Measurements from ENCODE around the gene RILPL1. TPM values are rescaled to one million over a fixed set of nuclear protein-coding genes. Genes with fewer than 3 reads are reported as not detected.
"Not testable (repeated sequence)": the region's sequence is repeated elsewhere in the genome, so short reads cannot be mapped to it uniquely, and the experiment has no call there.

RILPL1 gene
- total and polyA plus RNA-seq, 2 of the 4 experiments (the other 2 are of a cell fraction): 11.1 to 19.8 TPM

GRCh38 chr12:123554843-123555242 is 21.3 kb upstream of the RILPL1 start:
- H2AFZ ChIP-seq (replicated peaks; ENCODE audit: low read length, poor library complexity); H2BK15ac ChIP-seq (ENCODE audit: low read depth, low read length); H2BK5ac ChIP-seq (ENCODE audit: low read depth, low read length, poor library complexity, severe bottlenecking); H4K91ac ChIP-seq (ENCODE audit: insufficient read depth, low read depth, low read length); POLR2A ChIA-PET (ENCODE audit: unreplicated experiment); dilution Hi-C loops (cut with HindIII; ENCODE audit: low sequenced_read_pairs, unreplicated experiment); H2AK5ac ChIP-seq (ENCODE audit: low read depth, low read length); H3K9me1 ChIP-seq (ENCODE audit: insufficient read depth, low read length); intact Hi-C loops (cut with micrococcal nuclease); H3K14ac ChIP-seq (replicated peaks; ENCODE audit: low read depth, low read length); H4K8ac ChIP-seq (ENCODE audit: low read depth in 2 of 2, low read length in 2 of 2); CTCF ChIA-PET; H3K27ac ChIP-seq (ENCODE audit: insufficient read depth, low read length); H2BK120ac ChIP-seq (ENCODE audit: low read depth, low read length); H3K56ac ChIP-seq (ENCODE audit: extremely low read depth, insufficient read depth, low read length); H3K4me2 ChIP-seq (ENCODE audit: low read depth, low read length); H3K36me3 ChIP-seq (ENCODE audit: control insufficient read depth, insufficient read depth, low read length); H3K9ac ChIP-seq (ENCODE audit: low read depth, low read length); H3K18ac ChIP-seq (ENCODE audit: low read depth, low read length); H3K4me3 ChIP-seq (ENCODE audit: insufficient read depth, low read depth, low read length); BruUV-seq (replicated peaks); H4K20me1 ChIP-seq (ENCODE audit: insufficient read depth, low read length); H3K23ac ChIP-seq (ENCODE audit: low read depth, low read length); H3K4ac ChIP-seq (ENCODE audit: low read depth, low read length); in situ Hi-C loops (cut with MboI; ENCODE audit: low sequenced_read_pairs); DNase-seq; H3K79me1 ChIP-seq (ENCODE audit: low read depth in 1 of 2, low read length in 2 of 2); H4K5ac ChIP-seq (ENCODE audit: low read depth, low read length); H2BK20ac ChIP-seq (ENCODE audit: low read depth, low read length); ATAC-seq (ENCODE audit: low read depth); H2AK9ac ChIP-seq (replicated peaks; ENCODE audit: low read depth, low read length, poor library complexity); H3K9me3 ChIP-seq (ENCODE audit: control insufficient read depth, insufficient read depth, low read length); H3K4me1 ChIP-seq (ENCODE audit: control insufficient read depth, insufficient read depth, low read length): not testable (repeated sequence)
- H3K27me3 ChIP-seq (ENCODE audit: control insufficient read depth, insufficient read depth, low read length): peaks cover 24% of the 10 kb centered on the region
- 71% methylated on average over 1 of the region's 5 CpGs; no CpG with 5 or more reads in 1 of the 2 experiments for WGBS, 2 experiments (ENCODE audit: extremely low coverage in 2 of 2, insufficient read length in 1 of 2)

GRCh38 chr12:123554136-123554535 is 20.6 kb upstream of the RILPL1 start:
- H3K56ac ChIP-seq (ENCODE audit: extremely low read depth, insufficient read depth, low read length); H3K9me1 ChIP-seq (ENCODE audit: insufficient read depth, low read length); H3K4me2 ChIP-seq (ENCODE audit: low read depth, low read length); H3K4me3 ChIP-seq (ENCODE audit: insufficient read depth, low read depth, low read length); ATAC-seq (ENCODE audit: low read depth); H3K9ac ChIP-seq (ENCODE audit: low read depth, low read length); H3K4ac ChIP-seq (ENCODE audit: low read depth, low read length); H2BK20ac ChIP-seq (ENCODE audit: low read depth, low read length); H3K27ac ChIP-seq (ENCODE audit: insufficient read depth, low read length); H2AFZ ChIP-seq (replicated peaks; ENCODE audit: low read length, poor library complexity); intact Hi-C loops (cut with micrococcal nuclease); H2BK120ac ChIP-seq (ENCODE audit: low read depth, low read length); H4K20me1 ChIP-seq (ENCODE audit: insufficient read depth, low read length); H3K9me3 ChIP-seq (ENCODE audit: control insufficient read depth, insufficient read depth, low read length); H2BK5ac ChIP-seq (ENCODE audit: low read depth, low read length, poor library complexity, severe bottlenecking); dilution Hi-C loops (cut with HindIII; ENCODE audit: low sequenced_read_pairs, unreplicated experiment); H3K4me1 ChIP-seq (ENCODE audit: control insufficient read depth, insufficient read depth, low read length); BruUV-seq (replicated peaks); H3K36me3 ChIP-seq (ENCODE audit: control insufficient read depth, insufficient read depth, low read length); CTCF ChIA-PET; H3K23ac ChIP-seq (ENCODE audit: low read depth, low read length); H2AK5ac ChIP-seq (ENCODE audit: low read depth, low read length); H4K91ac ChIP-seq (ENCODE audit: insufficient read depth, low read depth, low read length); in situ Hi-C loops (cut with MboI; ENCODE audit: low sequenced_read_pairs); H3K79me1 ChIP-seq (ENCODE audit: low read depth in 1 of 2, low read length in 2 of 2); H4K8ac ChIP-seq (ENCODE audit: low read depth in 2 of 2, low read length in 2 of 2); H3K14ac ChIP-seq (replicated peaks; ENCODE audit: low read depth, low read length); H3K18ac ChIP-seq (ENCODE audit: low read depth, low read length); DNase-seq; POLR2A ChIA-PET (ENCODE audit: unreplicated experiment); H2AK9ac ChIP-seq (replicated peaks; ENCODE audit: low read depth, low read length, poor library complexity); H4K5ac ChIP-seq (ENCODE audit: low read depth, low read length); H2BK15ac ChIP-seq (ENCODE audit: low read depth, low read length): not testable (repeated sequence)
- peaks cover 29% of the 10 kb centered on the region for H3K27me3 ChIP-seq (ENCODE audit: control insufficient read depth, insufficient read depth, low read length)
- 40% methylated on average over 1 of the region's 2 CpGs; no CpG with 5 or more reads in 1 of the 2 experiments for WGBS, 2 experiments (ENCODE audit: extremely low coverage in 2 of 2, insufficient read length in 1 of 2)
